H54 (cell line): ENCODE measurements around the gene IGSF21.

Experiments
- DNase-seq: peaks from one replicate; pipeline ENCODE4 v3.0.0; 2011; ENCODE audit warnings: low spot score, mixed read lengths; ENCODE audit not compliant: insufficient read length
- FAIRE-seq: peaks from 3 replicates; lab custom pipeline; 2011; peaks lifted over from hg19 to GRCh38; lab: Jason Lieb, UNC
- POLR2A ChIP-seq: IDR thresholded peaks from 2 replicates; pipeline ENCODE4 v1.6.1; 2011; ENCODE audit warnings: low read depth, mild to moderate bottlenecking, low read length

Gene IGSF21

DNA sequence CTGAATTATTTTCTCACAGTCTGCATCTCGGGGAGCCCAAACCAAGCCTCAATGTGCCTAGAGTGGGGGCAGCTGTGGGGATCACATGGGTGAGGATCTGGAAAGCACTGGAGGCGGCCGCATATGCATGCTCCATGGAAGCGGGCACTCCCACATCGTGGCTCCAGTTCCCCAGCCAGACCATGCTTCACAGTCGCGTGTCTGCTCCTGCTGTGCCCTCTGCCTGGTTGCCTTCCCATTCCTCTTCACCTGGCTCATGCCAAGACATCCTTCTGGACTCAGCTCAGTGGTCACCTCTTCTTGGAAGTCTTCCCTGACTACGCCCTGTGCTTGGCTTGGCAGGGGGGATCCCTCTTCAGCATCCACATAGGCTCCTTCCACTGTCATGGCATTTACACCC, 32.8 kb downstream of the IGSF21 start:
- FAIRE-seq (no peak), DNase-seq (no peak)
- no peak for TF ChIP-seq POLR2A

DNA sequence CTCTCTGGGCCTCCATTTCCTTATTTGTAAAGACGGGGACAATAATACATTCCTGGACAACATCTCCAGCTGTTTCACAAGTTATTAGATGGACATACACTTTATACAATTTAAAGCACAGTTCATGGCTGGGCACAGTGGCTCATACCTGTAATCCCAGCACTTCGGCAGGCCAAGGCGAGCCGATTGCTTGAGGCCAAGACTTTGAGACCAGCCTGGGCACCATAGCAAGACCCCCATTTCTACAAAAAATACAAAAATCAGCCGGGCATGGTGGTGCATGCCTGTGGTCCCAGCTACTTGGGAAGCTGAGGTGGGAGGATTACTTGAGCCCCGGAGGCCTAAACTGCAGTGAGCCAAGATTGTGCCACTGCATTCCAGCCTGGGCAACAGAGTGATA, 34.1 kb downstream of the IGSF21 start:
- FAIRE-seq (no peak), DNase-seq (no peak)
- no peak for TF ChIP-seq POLR2A

DNA sequence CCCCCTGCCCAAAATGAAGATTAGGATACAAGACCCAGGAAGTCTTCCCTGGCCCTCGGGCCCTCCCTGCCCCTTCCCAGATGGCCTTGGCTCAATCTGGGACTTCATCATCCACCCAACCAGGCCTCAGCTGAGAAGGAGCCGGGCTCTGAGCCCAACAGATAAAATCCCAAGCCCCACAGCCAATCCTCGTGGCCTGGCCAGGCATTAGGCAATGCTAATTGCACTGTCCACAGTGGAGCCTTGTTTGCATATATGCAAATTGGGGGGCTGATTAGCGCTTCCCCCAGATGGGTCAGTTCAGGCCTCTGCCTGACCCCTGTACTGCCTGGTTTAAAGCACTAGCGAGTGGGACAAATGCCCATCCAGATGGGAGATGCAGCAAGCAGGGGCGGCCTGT, 34.9 kb downstream of the IGSF21 start:
- DNase-seq: no peak
- no peak for FAIRE-seq
- no peak for TF ChIP-seq POLR2A

DNA sequence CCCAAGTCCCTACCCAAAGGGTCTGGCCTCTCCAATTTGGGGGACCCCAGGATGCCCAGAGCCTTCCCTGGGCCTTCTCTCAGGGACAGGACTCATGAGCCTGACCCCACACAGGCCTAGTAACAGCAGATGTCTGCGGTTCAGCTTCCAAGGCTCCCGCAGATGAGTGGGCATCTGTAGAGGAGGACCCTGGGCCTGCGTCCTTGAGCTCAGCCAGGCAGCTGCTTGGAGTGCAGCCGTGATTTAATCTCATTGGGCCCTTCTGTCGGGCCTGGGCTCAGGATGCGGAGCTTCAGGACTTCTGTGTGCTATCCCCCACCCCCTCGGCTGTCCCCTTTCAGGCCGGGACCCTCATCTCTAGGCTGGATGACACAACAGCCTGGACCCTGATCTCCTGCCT, 35.4 kb downstream of the IGSF21 start:
- DNase-seq (no peak), FAIRE-seq (no peak)
- no peak for TF ChIP-seq POLR2A

DNA sequence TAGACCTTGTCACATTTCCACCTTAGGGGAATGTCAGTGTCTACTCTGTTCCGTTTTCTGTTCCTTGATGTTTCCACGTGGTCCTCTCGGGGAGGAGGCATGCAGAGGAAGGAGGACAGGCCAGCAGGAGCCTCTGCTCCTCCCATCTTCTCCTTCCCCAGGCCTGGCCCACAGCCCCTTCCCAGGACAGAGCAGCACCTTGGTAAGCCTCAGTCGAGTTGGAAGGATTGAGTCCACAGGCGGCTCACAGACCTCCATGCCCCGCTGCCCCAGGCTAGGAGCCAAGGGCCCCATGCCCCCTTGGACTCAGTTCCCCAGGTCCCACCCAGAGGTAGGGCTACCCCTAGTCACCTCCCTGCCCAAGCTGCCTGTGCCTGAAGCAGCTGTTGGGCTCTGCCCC, 36.5 kb downstream of the IGSF21 start:
- TF ChIP-seq POLR2A: no peak
- no peak for FAIRE-seq
- no peak for DNase-seq

DNA sequence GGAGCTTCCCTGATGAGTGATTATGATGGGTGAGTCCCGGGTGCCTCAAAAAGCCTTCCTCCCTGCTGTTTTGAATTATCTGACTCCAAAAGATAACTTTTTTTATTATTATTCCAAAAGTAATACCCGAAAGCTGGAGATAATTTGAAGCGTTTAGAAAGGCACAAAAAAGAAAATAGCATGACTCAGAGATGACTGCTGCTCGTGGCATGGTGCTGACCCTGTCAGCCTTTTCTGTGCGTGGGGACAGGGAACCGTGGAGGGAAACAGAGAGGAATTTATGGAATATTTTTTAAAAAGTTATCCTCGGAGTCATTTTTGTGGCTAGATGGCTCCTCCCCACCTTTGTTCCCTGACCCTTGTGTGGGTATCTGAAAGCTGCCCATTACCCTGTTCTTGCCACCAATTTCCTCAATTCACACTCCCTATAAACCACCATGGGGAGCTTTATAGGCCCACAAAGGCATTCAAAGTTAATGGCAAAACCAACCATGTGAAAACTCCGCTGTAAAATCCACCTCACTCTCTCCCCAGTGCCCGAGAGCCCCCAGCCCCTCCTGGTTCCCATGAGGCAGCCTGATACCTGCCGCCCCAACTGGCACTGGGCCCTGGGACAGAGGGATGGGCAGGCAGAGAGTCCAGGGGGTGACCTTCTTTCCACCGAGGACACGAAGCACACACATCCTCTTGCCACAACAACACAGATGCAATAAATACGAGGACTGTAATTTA, 37.5 kb downstream of the IGSF21 start:
- no peak for FAIRE-seq
- TF ChIP-seq POLR2A: no peak
- no peak for DNase-seq

DNA sequence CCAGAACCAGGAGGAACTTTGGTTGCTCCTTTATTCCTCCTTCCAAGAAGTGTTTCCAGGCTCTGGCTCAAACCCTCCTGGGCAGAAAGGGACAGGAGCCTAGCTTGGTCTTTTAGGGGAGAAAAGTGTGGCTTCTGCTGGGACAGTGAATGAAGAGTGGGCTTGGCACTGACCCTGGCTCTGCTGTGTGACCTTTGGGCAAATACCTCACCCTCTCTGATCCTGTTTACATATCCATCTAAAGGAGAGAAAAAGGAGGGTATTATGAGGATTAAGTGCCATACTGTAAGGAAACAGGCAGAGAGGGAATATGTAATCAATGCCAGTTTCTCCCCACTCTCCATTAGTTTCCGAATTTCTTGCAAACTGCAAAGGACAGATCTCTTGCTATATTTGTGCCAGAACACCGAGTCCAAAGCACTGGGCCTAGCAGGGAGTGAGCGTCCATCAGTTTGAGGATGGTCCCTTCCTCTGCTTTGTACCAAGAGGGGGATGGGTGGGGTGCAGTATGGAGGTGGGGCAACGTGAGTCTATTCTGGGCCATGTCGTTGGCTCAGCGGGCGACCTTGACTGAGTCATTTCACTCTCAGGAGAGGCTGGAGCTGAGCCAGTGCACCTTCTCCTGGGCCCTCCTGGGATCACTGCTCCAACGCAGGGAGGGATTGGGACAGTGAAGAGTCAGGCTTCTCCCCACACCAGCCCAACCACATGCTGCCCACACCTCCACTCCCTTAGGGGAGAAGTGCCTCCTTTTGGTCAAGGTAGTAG, 38.4 kb downstream of the IGSF21 start:
- no peak for TF ChIP-seq POLR2A
- no peak for FAIRE-seq
- DNase-seq: no peak

DNA sequence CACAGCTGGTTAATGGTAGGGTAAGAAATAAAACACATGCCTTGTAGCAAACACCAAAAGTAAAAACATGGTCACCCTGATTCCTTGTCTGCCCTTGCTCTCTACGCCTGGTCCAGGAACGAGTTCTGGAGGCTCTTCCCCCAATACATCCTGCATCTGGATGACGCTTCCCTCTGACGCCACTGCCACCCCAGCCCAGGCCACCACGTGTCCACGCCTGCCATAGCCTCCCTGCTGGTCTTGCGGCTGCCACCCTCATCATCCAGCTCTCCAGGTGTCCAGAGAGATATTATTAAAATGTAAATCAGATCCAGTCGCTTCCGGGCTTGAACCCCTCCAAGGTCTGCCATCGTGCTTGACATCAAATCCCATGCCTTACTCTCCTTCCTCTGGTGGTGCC, 39.3 kb downstream of the IGSF21 start:
- no peak for TF ChIP-seq POLR2A
- no peak for FAIRE-seq
- no peak for DNase-seq

DNA sequence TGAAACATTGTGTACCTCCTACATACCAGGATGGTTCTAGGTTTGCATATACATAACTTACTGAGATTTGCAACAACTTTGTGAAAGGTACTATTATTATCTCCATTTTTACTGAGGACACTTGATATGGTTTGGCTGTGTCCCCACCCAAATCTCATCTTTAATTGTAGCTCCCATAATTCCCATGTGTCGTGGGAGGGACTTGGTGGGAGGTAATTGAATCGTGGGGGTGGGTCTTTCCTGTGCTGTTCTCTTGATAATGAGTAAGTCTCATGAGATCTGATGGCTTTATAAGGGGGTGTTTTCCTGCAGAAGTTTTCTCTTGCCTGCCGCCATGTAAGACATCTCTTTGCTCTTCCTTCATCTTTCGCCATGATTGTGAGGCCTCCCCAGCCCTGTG, 40.1 kb downstream of the IGSF21 start:
- FAIRE-seq: no peak
- no peak for DNase-seq
- TF ChIP-seq POLR2A: no peak

DNA sequence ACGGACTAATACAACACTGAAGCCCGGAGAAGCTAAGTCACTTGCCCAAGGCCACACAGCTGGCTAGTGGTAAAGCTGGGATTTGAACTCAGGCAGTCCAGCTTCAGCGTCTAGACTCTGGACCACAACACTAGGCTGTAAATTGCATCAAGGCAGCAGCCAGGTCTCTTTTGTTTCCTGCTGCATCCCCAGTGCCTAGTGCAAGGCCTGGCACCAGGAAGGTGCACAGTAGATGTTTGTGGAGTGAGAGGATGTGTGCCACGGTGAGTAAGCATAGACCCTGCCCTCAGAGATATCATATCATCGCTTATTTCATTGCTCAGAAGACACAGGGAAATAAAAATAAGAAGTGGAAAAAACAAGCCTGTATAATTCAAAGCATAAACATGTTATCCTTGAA, 40.9 kb downstream of the IGSF21 start:
- TF ChIP-seq POLR2A: no peak
- FAIRE-seq: no peak
- no peak for DNase-seq

DNA sequence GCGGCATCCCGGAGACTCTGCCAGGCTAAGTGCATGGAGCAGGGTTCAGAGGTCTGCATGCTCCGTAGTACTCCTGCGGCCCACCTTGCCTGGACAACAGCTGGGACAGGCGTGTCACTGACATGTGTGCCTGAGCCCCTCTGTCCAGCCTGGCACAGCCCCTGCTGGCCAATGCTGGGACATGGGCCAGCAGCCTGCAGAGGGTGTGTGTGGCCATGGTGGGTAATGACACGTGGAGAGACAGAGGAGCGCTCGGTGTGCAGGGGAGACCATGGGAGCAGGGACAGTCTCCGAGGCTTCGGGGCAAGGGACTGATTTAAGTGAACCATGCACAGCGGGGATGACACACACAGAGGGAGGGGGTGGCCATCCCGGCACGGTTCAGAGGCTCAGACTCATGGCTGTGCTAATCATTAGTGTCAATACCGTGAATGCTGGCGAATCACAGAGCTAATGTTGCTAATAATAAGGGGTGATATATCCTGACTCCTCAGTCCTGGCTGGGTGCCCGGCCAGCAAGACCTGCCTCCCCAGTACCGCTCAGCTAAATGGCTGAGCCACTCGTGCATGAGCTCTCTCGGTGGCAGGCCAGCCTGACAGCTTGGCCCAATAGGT, 41.5 kb downstream of the IGSF21 start:
- no peak for FAIRE-seq
- no peak for DNase-seq
- no peak for TF ChIP-seq POLR2A

DNA sequence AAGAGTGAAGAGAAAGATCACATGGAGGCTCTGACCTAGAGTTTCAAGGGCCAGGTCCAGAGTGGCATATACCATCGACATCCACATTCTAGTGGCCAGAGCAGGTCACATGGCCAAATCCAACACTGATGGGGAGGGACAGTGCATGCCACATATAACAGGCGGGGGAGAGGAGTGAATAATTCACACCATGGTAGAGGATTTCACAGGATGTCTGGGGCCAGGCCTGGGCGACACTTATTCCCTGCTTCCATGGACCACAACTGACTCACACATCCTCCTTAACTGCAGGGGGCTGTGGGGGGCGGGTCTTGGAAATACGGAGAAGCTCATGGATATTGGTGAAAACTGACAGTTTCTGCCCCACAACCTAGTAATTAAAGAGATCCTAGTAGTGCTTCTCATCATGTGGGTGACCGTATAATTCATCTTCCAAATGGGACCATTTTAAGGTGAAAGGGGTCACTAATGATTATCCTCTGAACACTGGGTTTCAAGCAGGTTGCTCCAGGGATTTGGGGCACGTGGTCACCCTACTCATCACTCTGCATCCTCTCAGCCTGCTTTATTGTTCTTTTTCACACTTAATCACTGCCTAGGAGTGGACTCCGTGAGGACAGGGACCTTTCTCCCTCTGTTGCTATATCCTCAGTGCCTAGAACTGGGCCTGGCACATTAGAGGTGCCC, 44.0 kb downstream of the IGSF21 start:
- FAIRE-seq: no peak
- DNase-seq: no peak
- no peak for TF ChIP-seq POLR2A

DNA sequence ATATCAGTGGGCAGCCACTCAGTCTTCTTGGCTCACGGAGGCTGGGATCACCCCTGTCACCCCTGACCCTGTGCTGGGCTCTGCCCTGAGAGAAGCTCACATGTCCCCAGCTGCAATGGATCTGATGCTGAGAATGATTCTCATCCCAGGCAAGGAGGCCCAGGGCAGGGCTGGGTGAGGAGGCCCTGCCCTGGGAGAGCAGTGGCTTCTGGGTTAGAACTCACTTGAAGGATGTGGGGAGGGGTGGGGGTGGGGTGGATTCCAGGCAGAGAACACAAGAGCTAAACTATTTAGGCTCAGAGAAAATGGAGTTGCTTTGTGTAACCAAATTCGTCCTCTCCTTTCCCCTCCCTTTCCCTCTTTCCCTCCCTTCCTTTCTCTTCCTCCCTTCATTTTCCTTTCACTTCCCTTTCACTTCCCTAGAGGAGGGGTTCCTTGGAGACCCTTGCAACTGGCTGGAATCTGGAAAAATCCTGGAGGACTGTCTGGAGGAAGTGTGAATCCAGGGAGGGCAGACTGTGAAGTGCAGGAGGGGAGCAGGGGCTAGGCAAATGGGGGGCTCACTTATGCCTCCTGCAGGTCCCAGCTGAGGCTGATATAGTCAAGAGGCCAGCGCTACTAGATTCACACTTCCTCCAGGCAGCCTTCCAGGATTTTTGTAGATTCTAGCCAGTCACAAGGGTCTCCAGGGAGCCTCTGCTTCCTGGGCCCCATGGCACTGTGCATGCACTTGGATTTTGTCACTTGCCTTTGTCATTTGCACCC, 47.0 kb downstream of the IGSF21 start:
- DNase-seq: no peak
- TF ChIP-seq POLR2A: no peak
- no peak for FAIRE-seq

DNA sequence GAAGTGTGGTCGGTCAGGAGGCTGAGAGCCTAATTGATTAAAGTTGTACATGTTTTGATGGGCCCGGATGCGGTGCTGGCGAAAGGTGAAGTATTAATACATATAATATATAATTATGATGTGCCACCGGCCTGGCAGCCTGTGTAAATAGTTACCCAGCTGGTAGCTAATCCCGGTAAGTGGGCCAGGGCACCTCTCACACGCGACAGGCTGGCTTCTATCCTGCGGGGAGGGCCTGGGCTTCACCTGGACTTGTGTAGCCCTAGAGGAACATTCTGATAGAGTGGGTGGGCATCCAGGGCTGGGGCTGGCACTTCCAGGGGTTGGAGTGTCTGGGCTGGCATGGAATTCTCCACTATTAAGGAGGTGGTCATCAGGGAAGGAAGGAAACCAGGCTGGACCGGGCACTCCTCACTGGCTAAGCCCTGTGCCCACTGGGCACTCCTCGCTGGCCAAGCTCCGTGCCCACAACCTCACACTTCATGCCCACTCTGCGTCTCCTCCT, 48.3 kb downstream of the IGSF21 start:
- no peak for TF ChIP-seq POLR2A
- DNase-seq (no peak), FAIRE-seq (no peak)
